ENCODE results near the gene PCMT1. TPM values are rescaled to one million over a fixed set of nuclear protein-coding genes. Genes with fewer than 3 reads are reported as not detected.

PCMT1 gene
- total RNA-seq, 1 donor from 2014 or later = 105 TPM

DNA sequence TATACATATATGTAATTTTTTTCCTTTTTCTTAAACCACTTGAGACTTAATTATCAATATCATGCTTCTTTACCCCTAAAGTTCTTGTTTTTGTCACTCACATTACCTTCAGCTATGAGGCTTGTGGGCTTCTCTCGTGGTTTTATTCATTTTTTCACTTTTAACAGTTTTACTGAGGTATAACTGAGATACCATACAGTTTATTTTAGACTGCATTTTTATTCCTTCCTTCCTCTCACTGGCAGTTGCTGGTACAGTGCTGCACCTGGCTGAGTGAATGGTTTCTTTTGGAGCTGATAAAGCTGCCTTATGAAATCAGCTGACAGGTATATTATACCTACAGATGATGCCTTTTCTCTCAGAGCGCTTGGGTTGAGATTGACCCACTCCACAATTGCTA lies 60.3 kb downstream of the PCMT1 start:
- no peaks in the 10 kb centered on the region for H3K27me3 ChIP-seq
- no peaks in the 10 kb centered on the region for H3K36me3 ChIP-seq
- H3K4me1 ChIP-seq = no peaks in the 10 kb centered on the region
- no peaks in the 10 kb centered on the region for H3K9me3 ChIP-seq
- intact Hi-C loops (cut with DNase I) = no loop called here
- no peak overlapping the region for H3K27ac ChIP-seq
- TF ChIP-seq CTCF (IDR thresholded peaks at IDR 0.05) (no peak), POLR2AphosphoS5 (IDR thresholded peaks at IDR 0.05; ENCODE audit: insufficient read depth in 1 of 2, low read depth in 1 of 2) (no peak), POLR2A (IDR thresholded peaks at IDR 0.05) (no peak)
- no peak overlapping the region for H3K4me3 ChIP-seq
- no peak for DNase-seq (ENCODE audit: extremely low spot score in 2 of 2)

DNA sequence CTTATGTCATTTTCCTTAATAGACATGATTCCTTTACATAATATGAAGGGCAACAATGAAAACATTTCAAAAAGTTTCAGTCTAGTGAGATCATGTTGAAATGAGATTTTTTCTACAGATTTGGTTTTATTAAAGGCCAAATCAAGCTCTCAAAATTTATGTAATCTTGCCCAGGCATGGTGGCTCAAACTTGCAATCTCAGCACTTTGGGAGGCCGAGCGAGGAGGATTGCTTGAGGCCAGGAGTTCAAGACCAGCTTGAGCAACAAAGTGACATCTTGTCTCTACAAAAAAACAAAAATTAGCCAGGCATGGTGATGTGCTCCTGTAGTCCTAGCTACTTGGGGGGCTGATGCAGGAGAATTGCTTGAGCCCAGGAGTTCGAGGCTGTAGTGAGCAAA lies 63.8 kb downstream of the PCMT1 start:
- Histone ChIP-seq H3K4me3 (no peak overlapping the region), H3K4me1 (no peaks in the 10 kb centered on the region), H3K27me3 (no peaks in the 10 kb centered on the region), H3K27ac (no peak overlapping the region), H3K36me3 (no peaks in the 10 kb centered on the region), H3K9me3 (no peaks in the 10 kb centered on the region)
- no peak for DNase-seq (ENCODE audit: extremely low spot score in 2 of 2)
- no peak for TF ChIP-seq POLR2A (IDR thresholded peaks at IDR 0.05)
- TF ChIP-seq CTCF (IDR thresholded peaks at IDR 0.05) = no peak
- intact Hi-C loops (cut with DNase I) = no loop called here

GRCh38 chr6:149815788-149816187 lies 66.2 kb downstream of the PCMT1 start:
- H3K36me3 ChIP-seq = no peaks in the 10 kb centered on the region
- no peak overlapping the region for H3K27ac ChIP-seq
- TF ChIP-seq POLR2A (IDR thresholded peaks at IDR 0.05) (no peak), POLR2AphosphoS5 (IDR thresholded peaks at IDR 0.05; ENCODE audit: insufficient read depth in 1 of 2, low read depth in 1 of 2) (no peak), CTCF (IDR thresholded peaks at IDR 0.05) (no peak)
- no peaks in the 10 kb centered on the region for H3K9me3 ChIP-seq
- H3K4me1 ChIP-seq = no peaks in the 10 kb centered on the region
- no peaks in the 10 kb centered on the region for H3K27me3 ChIP-seq
- DNase-seq (ENCODE audit: extremely low spot score in 2 of 2) = no peak
- intact Hi-C loops (cut with DNase I) = no loop called here
- H3K4me3 ChIP-seq = no peak overlapping the region

- Histone ChIP-seq H3K9me3 (no peaks in the 10 kb centered on the region), H3K4me3 (no peak overlapping the region), H3K36me3 (peaks cover 0 to 18% of the 10 kb centered on the region in 2 donors), H3K27ac (no peak overlapping the region), H3K27me3 (no peaks in the 10 kb centered on the region), H3K4me1 (no peaks in the 10 kb centered on the region)
- TF ChIP-seq POLR2A (IDR thresholded peaks at IDR 0.05) (no peak), CTCF (IDR thresholded peaks at IDR 0.05) (no peak), POLR2AphosphoS5 (IDR thresholded peaks at IDR 0.05; ENCODE audit: insufficient read depth in 1 of 2, low read depth in 1 of 2) (no peak)
- intact Hi-C loops (cut with DNase I) = no loop called here
- DNase-seq (ENCODE audit: extremely low spot score in 2 of 2) = no peak
These were observed 71.0 kb downstream of the PCMT1 start for GRCh38 chr6:149820506-149820905.

GRCh38 chr6:149821492-149821891 lies 72.0 kb downstream of the PCMT1 start:
- Histone ChIP-seq H3K27ac (no peak overlapping the region), H3K27me3 (no peaks in the 10 kb centered on the region), H3K36me3 (peaks cover 0 to 18% of the 10 kb centered on the region in 2 donors), H3K9me3 (no peaks in the 10 kb centered on the region), H3K4me3 (no peak overlapping the region), H3K4me1 (no peaks in the 10 kb centered on the region)
- intact Hi-C loops (cut with DNase I) = no loop called here
- TF ChIP-seq CTCF (IDR thresholded peaks at IDR 0.05) = no peak
- no peak for TF ChIP-seq POLR2AphosphoS5 (IDR thresholded peaks at IDR 0.05; ENCODE audit: insufficient read depth in 1 of 2, low read depth in 1 of 2)
- no peak for TF ChIP-seq POLR2A (IDR thresholded peaks at IDR 0.05)
- DNase-seq (ENCODE audit: extremely low spot score in 2 of 2) = no peak
